HepG2 (cell line): ENCODE data around the gene TMEM44. TPM values are rescaled to one million over a fixed set of nuclear protein-coding genes. Genes with fewer than 3 reads are reported as not detected.

ENCODE experiments used
- ATF2 ChIP-seq: sonication (generic); formaldehyde crosslinking; IDR thresholded peaks from 2 replicates; pipeline ENCODE4 v1.4.0; 2020; ENCODE audit warnings: missing genetic modification reagents
- CBX5 ChIP-seq: sonication (generic); formaldehyde crosslinking; IDR thresholded peaks from 2 replicates; pipeline ENCODE4 v1.4.0; 2020; ENCODE audit warnings: missing genetic modification reagents, borderline replicate concordance
- ESRRA ChIP-seq: sonication (generic); formaldehyde crosslinking; IDR thresholded peaks from 2 replicates; pipeline ENCODE4 v1.5.1; 2020; ENCODE audit warnings: mild to moderate bottlenecking, low read depth, missing genetic modification reagents
- KLF6 ChIP-seq: IDR thresholded peaks from 2 replicates; pipeline ENCODE4 v1.8.0; 2016; ENCODE audit warnings: missing biosample characterization, missing genetic modification reagents
- MTF1 ChIP-seq: sonication (generic); formaldehyde crosslinking; IDR thresholded peaks from 2 replicates; pipeline ENCODE4 v1.5.0; 2020; ENCODE audit warnings: missing genetic modification reagents
- SMAD3 ChIP-seq: sonication (generic); formaldehyde crosslinking; IDR thresholded peaks from 2 replicates; pipeline ENCODE4 v1.4.0; 2020; ENCODE audit warnings: missing genetic modification reagents
- ZFX ChIP-seq: sonication (generic); formaldehyde crosslinking; IDR thresholded peaks from 2 replicates; pipeline ENCODE4 v1.4.0; 2020; ENCODE audit warnings: mild to moderate bottlenecking, low read depth, missing genetic modification reagents, moderate library complexity
- ZNF136 ChIP-seq: sonication (generic); formaldehyde crosslinking; IDR thresholded peaks from 2 replicates; pipeline ENCODE4 v1.8.1; 2022; ENCODE audit warnings: low read depth, mild to moderate bottlenecking, moderate library complexity, missing genetic modification reagents
- ZNF138 ChIP-seq: sonication (generic); formaldehyde crosslinking; IDR thresholded peaks from 2 replicates; pipeline ENCODE4 v1.5.0; 2020; ENCODE audit warnings: mild to moderate bottlenecking, low read depth, missing genetic modification reagents
- ZNF446 ChIP-seq: sonication (generic); formaldehyde crosslinking; IDR thresholded peaks from 2 replicates; pipeline ENCODE4 v1.5.0; 2020; ENCODE audit warnings: mild to moderate bottlenecking, missing genetic modification reagents
- ZNF564 ChIP-seq: sonication (generic); formaldehyde crosslinking; IDR thresholded peaks from 2 replicates; pipeline ENCODE4 v1.8.1; 2023; ENCODE audit warnings: mild to moderate bottlenecking, missing genetic modification reagents
- ZNF597 ChIP-seq: sonication (generic); formaldehyde crosslinking; IDR thresholded peaks from 2 replicates; pipeline ENCODE4 v1.5.0; 2020; ENCODE audit warnings: missing genetic modification reagents
- ZNF674 ChIP-seq: sonication (generic); formaldehyde crosslinking; IDR thresholded peaks from 2 replicates; pipeline ENCODE4 v1.5.0; 2020; ENCODE audit warnings: low read depth, mild to moderate bottlenecking, missing genetic modification reagents
- ZNF768 ChIP-seq: sonication (generic); formaldehyde crosslinking; IDR thresholded peaks from 2 replicates; pipeline ENCODE4 v1.4.0; 2020; ENCODE audit warnings: missing genetic modification reagents
- ZNF775 ChIP-seq: sonication (generic); formaldehyde crosslinking; IDR thresholded peaks from 2 replicates; pipeline ENCODE4 v1.4.0; 2020; ENCODE audit warnings: missing genetic modification reagents, mild to moderate bottlenecking, moderate library complexity, borderline replicate concordance
- ZNF841 ChIP-seq: sonication (generic); formaldehyde crosslinking; IDR thresholded peaks from 2 replicates; pipeline ENCODE4 v1.8.1; 2023; ENCODE audit warnings: missing genetic modification reagents, borderline replicate concordance
- polyA plus RNA-seq, 8 experiments: library from polyadenylated mRNA; depleted of rRNA in 3 of 8; stranded (reverse) in 7 of 8; unstranded in 1 of 8; fragments of >200 nt; fragmentation: Illumina TruSeq in 4 of 8; extraction: Trizol in 4 of 8; gene quantifications; 2 replicates each; pipeline versions ENCODE4 v1.2.1 to v1.2.3, GENCODE V29; 2011 to 2016; ENCODE audit warnings: low read depth in 4 of 8, missing spikeins in 1 of 8, mixed read lengths in 1 of 8; ENCODE audit not compliant: insufficient read depth in 1 of 8
- total RNA-seq, 5 experiments: library from RNA; depleted of rRNA; stranded (reverse); fragments of >200 nt; fragmentation: Illumina TruSeq; extraction: Trizol; gene quantifications; 2 replicates each; pipeline ENCODE4 v1.2.3, GENCODE V29; 2016; ENCODE audit warnings: low read depth in 1 of 5
- TF ChIP-seq, protein P1 (sequence below): sonication (generic); formaldehyde crosslinking; IDR thresholded peaks from 2 replicates; pipeline ENCODE4 v1.4.0; 2020; ENCODE audit warnings: mild to moderate bottlenecking, missing genetic modification reagents
- TF ChIP-seq, protein P2 (sequence below): sonication (generic); formaldehyde crosslinking; IDR thresholded peaks from 2 replicates; pipeline ENCODE4 v1.5.0; 2020; ENCODE audit warnings: missing genetic modification reagents
- TF ChIP-seq, protein P3 (sequence below): IDR thresholded peaks from 2 replicates; pipeline ENCODE4 v1.6.1; 2016; ENCODE audit warnings: low read depth, control low read depth

The TMEM44 gene
- total and polyA plus RNA-seq, 2 of the 13 experiments (the other 11 are each of a cell fraction or from before 2014, with no cell fraction given): 7.3 to 13.8 TPM

DNA sequence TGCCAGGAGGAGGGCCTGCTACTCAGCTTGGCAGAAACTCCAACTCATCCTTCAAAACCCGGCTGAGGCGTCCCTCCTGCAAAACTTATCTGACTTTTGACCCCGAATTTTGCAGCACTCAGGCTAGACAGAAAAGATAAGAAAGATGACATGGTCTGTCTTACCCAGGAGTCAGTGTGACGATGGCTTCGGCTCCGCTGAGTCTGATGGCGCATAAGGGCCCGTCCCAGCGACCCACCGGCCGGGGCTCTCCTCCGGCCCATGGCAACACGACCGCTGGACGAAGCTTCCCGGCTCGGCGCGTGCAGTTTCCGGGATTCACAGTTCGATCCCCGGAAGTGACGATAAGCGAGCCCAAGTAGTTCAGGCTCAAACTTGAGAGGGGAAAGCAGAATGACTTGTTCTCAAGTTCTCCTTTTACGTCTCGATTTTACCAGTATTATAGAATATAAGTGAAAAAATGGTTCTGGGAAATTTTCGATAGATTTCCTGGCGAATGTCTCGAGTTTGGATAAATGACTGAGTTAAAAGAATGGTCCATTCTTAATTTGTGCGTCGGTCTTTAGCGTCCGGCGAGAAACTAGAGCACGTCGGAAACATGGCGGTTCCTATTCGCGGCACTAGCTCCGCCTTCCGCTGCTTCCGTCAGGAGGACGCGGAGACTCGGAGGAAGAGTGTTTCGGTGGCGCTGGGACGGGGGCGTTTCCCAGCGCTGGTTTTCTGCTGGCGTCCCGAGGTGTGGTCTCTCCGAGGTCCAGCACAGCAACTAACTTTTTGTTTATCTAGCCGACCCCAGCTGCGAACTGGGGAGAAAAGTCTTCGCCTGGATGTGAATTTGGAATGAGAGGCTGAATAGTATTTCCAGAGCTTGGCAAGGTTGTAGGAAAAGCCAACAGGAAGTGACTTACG is 38.9 kb upstream of the TMEM44 start, which contains the start of gene LSG1 (continued):
- TF ChIP-seq, protein P1, sequence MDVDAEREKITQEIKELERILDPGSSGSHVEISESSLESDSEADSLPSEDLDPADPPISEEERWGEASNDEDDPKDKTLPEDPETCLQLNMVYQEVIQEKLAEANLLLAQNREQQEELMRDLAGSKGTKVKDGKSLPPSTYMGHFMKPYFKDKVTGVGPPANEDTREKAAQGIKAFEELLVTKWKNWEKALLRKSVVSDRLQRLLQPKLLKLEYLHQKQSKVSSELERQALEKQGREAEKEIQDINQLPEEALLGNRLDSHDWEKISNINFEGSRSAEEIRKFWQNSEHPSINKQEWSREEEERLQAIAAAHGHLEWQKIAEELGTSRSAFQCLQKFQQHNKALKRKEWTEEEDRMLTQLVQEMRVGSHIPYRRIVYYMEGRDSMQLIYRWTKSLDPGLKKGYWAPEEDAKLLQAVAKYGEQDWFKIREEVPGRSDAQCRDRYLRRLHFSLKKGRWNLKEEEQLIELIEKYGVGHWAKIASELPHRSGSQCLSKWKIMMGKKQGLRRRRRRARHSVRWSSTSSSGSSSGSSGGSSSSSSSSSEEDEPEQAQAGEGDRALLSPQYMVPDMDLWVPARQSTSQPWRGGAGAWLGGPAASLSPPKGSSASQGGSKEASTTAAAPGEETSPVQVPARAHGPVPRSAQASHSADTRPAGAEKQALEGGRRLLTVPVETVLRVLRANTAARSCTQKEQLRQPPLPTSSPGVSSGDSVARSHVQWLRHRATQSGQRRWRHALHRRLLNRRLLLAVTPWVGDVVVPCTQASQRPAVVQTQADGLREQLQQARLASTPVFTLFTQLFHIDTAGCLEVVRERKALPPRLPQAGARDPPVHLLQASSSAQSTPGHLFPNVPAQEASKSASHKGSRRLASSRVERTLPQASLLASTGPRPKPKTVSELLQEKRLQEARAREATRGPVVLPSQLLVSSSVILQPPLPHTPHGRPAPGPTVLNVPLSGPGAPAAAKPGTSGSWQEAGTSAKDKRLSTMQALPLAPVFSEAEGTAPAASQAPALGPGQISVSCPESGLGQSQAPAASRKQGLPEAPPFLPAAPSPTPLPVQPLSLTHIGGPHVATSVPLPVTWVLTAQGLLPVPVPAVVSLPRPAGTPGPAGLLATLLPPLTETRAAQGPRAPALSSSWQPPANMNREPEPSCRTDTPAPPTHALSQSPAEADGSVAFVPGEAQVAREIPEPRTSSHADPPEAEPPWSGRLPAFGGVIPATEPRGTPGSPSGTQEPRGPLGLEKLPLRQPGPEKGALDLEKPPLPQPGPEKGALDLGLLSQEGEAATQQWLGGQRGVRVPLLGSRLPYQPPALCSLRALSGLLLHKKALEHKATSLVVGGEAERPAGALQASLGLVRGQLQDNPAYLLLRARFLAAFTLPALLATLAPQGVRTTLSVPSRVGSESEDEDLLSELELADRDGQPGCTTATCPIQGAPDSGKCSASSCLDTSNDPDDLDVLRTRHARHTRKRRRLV (CRISPR knock-in tag): peak; percentile 84; the same call in 1 of the 2 replicates
- no peak for TF ChIP-seq ZNF674
- TF ChIP-seq KLF6 (CRISPR knock-in tag): 0 out of 2 replicates have a peak, but pooled peaks have one; percentile 62
- TF ChIP-seq ZNF138 (CRISPR knock-in tag): peak; percentile 59; the same call in 1 of the 2 replicates
- no peak for TF ChIP-seq ZNF446 (CRISPR knock-in tag)
- TF ChIP-seq, protein P2, sequence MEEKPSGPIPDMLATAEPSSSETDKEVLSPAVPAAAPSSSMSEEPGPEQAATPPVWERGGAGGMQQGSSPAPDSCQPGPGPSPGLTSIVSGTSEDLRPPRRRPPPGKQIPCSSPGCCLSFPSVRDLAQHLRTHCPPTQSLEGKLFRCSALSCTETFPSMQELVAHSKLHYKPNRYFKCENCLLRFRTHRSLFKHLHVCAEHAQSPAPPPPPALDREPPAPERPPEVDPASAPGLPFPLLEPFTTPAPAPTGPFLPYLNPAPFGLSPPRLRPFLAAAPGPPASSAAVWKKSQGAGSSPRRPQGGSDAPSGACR (CRISPR knock-in tag): peak; percentile 79
- peak; percentile 54; the same call in 1 of the 2 replicates for TF ChIP-seq ZNF136
- peak; percentile 68 for TF ChIP-seq ZNF564
- TF ChIP-seq ZNF768 (CRISPR knock-in tag): peak; percentile 51; the same call in 1 of the 2 replicates
- peak; percentile 27; the same call in 1 of the 2 replicates for TF ChIP-seq ESRRA (CRISPR knock-in tag)
- no peak for TF ChIP-seq ZNF775 (CRISPR knock-in tag)
- peak; percentile 64; the same call in 1 of the 2 replicates for TF ChIP-seq ZFX (CRISPR knock-in tag)
- no peak for TF ChIP-seq ZNF597 (CRISPR knock-in tag)
- TF ChIP-seq MTF1 (CRISPR knock-in tag): no peak
- TF ChIP-seq, protein P3, sequence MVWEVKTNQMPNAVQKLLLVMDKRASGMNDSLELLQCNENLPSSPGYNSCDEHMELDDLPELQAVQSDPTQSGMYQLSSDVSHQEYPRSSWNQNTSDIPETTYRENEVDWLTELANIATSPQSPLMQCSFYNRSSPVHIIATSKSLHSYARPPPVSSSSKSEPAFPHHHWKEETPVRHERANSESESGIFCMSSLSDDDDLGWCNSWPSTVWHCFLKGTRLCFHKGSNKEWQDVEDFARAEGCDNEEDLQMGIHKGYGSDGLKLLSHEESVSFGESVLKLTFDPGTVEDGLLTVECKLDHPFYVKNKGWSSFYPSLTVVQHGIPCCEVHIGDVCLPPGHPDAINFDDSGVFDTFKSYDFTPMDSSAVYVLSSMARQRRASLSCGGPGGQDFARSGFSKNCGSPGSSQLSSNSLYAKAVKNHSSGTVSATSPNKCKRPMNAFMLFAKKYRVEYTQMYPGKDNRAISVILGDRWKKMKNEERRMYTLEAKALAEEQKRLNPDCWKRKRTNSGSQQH: peak; percentile 60
- peak; percentile 71; the same call in 1 of the 2 replicates for TF ChIP-seq CBX5 (CRISPR knock-in tag)
- peak; percentile 88 for TF ChIP-seq SMAD3 (CRISPR knock-in tag)
- TF ChIP-seq ATF2 (CRISPR knock-in tag): peak; percentile 67; the same call in 1 of the 2 replicates
- TF ChIP-seq ZNF841 (CRISPR knock-in tag): no peak
